Non-pigmented ciliary epithelial cell (primary cell): ENCODE results near the gene MRPL52.
"Not testable (repeated sequence)": the region's sequence is repeated elsewhere in the genome, so short reads cannot be mapped to it uniquely, and the experiment has no call there.

Source experiments
- DNase-seq: peaks from one replicate; pipeline ENCODE4 v3.0.0-alpha.2; 2010; ENCODE audit warnings: low read depth

The MRPL52 gene

DNA sequence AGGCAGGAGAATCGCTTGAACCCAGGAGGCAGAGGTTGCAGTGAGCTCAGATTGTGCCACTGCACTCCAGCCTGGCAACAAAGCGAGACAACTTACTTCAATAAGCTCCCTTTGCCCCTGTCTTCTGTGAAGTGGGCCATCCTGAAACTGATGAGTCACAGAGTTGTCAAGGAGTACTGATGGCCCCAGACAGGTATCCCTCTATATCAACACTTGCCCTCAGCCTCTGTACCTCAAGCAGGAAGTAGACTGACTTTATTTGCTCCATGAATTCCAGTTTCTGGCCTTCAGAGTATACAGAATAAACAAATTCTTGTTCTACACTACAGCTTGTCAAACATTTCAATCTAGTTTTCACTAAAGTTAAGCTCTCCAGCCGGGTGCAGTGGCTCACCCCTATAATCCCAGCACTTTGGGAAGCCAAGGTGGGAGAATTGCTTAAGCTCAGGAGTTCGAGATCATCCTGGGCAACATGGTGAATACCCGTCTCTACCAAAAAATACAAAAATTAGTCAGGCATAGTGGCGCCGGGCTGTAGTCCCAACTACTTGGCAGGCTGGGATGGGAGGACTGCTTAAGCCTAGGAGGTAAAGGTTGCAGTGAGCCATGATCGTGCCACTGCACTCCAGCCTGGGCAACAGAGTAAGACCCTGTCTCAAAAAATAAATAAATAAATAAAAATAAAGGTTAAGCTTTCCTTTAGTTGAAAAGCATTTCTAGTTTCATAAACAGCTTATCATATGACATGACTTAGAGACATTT, 25.5 kb downstream of the MRPL52 start:
- DNase-seq = no peak

DNA sequence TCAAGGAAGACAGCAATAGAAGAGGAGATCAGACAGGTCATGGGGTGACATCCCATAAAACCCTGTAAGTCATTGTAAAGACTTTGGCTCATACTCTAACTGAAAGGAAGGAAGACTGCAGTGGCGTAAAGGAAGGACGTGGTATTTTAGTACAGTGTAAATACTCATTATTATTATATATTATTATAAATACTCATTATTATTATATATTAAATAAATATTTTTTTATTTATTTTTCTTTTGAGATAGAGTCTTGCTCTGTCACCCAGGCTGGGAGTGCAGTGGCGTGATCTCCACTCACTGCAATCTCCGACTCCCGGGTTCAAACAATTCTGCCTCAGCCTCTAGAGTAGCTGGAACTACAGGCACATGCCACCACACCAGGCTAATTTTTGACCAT, 26.7 kb downstream of the MRPL52 start:
- DNase-seq = no peak

DNA sequence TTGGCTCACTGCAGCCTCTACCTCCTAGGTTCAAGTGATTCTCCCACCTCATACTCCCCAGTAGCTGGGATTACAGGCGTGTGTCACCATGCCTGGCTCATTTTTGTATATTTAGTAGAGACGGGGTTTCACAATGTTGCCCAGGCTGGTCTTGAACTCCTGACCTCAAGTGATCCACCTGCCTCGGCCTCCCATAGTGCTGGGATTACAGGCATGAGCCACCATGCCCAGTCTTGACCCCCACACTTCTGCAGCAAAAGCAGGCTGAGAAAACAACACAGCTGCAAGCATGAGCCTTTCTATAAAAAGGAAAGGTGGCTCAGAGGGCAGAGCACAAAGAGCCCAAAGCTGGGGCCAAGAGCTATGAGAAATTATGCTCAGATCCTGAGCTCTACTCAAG, 30.7 kb downstream of the MRPL52 start:
- not testable (repeated sequence) for DNase-seq

DNA sequence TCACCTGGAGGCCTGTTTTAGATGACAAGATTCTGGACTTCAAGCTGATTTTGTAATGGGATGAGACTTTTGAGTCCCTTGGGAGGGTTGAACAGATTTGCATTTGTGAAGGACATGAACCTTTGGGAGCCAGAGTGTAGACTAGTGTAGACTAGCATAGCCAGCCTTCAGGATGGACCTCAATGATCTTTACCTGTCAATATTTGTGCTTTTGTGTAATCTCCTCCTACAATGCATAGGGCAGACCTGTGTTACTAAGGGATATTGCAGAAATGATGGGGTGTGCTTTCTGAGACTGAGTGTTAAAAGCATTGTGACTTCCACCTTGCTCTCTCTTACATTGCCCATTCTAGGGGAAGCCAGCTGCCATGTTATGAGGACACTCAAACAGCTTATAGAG, 32.0 kb downstream of the MRPL52 start:
- DNase-seq = no peak

DNA sequence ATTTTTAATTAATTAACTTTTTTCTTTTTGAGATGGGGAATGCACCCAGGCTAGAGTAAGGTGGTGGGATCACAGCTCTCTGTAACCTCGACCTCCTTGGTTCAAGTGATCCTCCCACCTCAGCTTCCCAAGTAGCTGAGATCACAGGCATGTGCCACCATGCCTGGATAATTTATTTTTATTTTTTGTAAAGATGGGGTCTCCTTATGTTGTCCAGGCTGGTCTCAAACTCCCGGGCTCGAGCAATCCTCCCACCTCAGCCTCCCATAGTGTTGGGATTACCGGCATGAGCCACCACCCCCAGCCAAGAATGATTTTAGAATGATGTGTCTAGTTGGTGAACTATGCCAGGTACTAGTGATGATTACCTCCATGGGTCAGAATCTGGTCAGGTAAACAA, 35.3 kb downstream of the MRPL52 start:
- DNase-seq = no peak

DNA sequence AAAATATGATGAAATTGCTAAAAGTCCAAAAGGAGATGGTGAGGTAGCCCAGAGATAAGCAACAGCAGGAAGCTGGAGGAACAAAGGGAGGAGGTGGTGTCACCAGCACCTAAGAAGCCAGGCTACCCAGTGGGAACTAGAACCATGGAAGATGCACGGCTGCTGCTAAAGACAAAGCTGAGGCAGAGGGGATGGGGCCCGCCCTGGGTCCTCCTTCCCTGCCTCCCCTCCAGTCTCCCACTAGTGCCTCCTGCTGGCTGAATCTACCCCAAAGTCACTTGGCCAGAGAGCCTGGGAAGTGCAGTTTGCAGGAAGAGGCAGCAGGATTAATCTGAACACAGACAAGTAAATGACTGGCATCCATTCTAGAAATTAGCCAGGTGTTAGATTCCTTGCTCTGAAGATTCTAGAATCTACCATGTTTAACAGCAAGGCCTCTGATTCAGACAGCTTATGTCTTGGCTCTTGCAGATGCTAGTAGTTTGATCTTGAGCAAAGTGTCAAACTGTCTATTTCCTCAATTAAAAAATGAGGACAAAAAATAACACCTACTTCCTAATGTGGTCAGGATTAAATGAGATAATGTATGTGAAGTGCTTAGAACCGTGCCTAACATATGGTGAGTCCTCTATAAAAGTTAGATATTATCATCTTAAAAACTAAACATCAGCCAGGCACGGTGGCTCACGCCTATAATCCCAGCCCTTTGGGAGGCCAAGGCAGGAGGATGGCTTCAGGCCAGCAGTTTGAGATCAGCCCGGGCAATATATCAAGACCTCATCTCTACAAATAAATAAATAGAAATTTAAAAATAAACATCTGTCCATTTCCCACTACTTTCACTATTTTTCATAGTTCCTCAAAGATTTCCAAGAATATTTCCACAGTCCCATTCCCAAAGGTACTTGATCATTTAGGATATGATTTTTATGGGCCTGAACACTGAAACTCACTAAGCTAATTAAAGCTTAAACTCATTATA, 36.0 kb downstream of the MRPL52 start:
- no peak for DNase-seq

DNA sequence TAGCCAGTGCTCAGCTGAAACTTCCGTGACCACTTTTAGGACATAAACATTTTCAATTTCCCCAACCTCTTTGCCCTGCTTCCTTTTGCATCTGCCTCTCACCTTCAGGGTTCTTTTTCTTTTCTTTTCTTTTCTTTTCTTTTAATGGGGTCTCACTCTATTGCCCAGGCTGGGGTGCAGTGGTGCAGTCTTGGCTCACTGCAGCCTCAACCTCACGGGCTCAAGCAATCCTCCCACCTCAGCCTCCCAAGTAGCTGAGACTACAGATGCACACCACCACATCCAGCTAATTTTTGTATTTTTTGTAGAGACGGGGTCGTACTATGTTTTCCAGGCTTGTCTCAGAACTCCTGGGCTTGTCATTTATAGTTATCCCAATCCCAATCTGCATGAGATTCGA, 37.2 kb downstream of the MRPL52 start:
- DNase-seq = no peak

DNA sequence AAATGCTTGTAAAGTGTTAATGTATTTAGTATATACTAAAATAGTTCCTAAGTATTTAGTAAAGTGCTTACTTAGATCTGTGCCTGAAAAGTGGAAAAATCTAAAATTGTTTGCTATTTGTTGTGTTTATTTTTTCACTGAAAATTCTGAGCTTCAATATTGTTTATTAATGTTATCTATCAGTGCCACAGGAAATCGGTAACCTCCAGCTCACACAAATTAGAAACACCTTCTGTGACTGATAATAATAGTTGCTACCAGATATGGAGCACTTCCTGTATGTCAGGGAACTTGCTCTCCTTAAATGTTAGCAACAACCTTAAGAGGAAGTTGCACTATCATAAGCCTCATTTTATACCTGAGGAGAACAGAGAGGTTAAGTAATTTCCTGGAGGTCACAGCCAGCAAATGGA, 41.1 kb downstream of the MRPL52 start:
- DNase-seq = no peak

DNA sequence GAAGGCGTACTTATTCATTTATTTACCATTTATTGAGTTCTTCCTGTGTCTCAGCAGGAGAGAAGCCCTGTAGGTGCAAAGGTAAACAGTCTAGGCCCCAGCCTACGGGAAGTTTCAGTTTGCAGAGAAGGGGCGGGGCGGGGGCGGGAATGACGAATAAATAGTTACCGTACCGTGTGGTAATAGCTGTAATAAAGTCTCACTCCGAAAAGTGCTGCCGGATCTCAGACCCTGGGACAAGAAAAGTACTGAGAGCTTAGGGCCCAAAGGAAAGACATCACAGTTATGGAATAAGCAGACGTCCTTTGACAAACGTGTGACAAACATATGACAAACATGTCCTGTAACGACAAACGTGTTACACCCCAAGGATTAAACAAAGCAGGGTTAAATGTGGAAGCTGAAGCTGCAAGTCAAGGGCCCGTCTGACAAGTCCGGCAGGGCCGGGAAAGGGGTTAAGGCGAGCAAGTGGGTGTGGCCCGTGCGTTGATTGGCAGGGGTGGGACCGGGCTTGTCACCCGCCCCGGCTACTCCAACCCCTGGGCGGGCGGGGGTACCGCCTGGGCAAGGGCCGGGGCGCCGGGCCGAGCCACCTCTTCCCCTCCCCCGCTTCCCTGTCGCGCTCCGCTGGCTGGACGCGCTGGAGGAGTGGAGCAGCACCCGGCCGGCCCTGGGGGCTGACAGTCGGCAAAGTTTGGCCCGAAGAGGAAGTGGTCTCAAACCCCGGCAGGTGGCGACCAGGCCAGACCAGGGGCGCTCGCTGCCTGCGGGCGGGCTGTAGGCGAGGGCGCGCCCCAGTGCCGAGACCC, 41.7 kb downstream of the MRPL52 start, which contains the start of gene LRP10:
LRP10 (plus strand) TSS at position 517 of the 809 bp plus-strand sequence. CDS start 564 bp downstream, outside the sequence.
- DNase-seq = no peak

DNA sequence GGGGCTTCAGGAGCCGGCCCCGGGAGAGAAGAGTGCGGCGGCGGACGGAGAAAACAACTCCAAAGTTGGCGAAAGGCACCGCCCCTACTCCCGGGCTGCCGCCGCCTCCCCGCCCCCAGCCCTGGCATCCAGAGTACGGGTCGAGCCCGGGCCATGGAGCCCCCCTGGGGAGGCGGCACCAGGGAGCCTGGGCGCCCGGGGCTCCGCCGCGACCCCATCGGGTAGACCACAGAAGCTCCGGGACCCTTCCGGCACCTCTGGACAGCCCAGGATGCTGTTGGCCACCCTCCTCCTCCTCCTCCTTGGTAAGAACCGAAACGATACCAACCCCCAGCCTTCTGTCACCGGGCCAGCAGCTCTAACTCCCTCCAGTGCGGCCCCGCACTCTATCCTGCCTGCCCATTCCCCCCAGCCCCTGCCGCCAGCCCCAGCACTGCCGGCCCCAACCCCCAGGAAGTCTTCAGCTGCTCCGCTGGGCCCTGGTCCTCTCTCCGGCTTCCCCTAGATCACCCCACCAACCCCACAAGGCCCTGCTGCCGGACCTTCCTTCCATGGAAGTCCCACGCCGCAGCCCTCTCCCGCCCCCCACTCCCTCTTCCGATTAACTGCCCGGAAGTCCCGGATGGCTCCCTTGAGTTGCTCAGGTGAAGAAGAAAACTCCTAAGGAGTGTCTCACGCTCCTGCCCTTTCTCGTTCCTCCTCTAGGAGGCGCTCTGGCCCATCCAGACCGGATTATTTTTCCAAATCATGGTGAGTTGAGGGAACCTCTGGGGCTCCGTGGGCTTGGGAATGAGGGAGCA, 42.5 kb downstream of the MRPL52 start:
- DNase-seq = no peak

DNA sequence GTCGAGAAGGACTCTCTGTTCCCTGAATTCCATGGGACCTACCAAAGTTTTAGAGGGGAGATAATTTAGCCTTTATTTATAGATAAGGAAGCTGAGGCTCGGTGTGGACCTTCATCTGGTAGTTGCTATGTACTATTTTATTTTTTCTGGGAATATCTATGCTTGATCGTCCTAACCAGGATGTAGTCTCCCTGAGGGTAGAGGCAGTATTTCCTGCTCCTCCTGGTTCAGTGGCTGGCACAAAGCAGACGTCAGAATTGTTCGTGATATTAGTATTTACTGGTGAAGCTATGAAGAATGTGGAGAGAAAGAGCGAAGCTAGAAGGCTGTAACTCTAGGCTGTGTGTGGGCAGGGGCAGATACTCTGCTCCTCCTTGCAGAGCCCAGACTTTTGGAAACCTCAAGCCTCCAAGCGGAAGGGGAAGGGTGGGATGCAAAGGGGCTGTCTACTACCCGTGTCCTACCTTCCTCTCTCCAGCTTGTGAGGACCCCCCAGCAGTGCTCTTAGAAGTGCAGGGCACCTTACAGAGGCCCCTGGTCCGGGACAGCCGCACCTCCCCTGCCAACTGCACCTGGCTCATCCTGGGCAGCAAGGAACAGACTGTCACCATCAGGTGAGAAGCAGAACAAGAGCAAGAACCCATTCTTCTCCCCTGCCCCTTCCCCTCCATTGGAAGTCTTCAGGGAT, 43.3 kb downstream of the MRPL52 start:
- no peak for DNase-seq

DNA sequence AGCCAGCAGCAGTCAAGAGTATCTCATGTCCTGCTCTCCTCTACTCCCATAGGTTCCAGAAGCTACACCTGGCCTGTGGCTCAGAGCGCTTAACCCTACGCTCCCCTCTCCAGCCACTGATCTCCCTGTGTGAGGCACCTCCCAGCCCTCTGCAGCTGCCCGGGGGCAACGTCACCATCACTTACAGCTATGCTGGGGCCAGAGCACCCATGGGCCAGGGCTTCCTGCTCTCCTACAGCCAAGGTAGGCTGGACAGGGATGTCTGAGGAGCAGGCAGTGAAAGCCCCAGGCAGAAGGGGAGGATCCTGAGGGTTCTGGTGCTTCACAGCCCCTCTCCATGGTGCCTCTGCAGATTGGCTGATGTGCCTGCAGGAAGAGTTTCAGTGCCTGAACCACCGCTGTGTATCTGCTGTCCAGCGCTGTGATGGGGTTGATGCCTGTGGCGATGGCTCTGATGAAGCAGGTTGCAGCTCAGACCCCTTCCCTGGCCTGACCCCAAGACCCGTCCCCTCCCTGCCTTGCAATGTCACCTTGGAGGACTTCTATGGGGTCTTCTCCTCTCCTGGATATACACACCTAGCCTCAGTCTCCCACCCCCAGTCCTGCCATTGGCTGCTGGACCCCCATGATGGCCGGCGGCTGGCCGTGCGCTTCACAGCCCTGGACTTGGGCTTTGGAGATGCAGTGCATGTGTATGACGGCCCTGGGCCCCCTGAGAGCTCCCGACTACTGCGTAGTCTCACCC, 45.5 kb downstream of the MRPL52 start:
- DNase-seq = no peak

DNA sequence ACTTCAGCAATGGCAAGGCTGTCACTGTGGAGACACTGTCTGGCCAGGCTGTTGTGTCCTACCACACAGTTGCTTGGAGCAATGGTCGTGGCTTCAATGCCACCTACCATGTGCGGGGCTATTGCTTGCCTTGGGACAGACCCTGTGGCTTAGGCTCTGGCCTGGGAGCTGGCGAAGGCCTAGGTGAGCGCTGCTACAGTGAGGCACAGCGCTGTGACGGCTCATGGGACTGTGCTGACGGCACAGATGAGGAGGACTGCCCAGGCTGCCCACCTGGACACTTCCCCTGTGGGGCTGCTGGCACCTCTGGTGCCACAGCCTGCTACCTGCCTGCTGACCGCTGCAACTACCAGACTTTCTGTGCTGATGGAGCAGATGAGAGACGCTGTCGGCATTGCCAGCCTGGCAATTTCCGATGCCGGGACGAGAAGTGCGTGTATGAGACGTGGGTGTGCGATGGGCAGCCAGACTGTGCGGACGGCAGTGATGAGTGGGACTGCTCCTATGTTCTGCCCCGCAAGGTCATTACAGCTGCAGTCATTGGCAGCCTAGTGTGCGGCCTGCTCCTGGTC, 46.1 kb downstream of the MRPL52 start:
- no peak for DNase-seq

DNA sequence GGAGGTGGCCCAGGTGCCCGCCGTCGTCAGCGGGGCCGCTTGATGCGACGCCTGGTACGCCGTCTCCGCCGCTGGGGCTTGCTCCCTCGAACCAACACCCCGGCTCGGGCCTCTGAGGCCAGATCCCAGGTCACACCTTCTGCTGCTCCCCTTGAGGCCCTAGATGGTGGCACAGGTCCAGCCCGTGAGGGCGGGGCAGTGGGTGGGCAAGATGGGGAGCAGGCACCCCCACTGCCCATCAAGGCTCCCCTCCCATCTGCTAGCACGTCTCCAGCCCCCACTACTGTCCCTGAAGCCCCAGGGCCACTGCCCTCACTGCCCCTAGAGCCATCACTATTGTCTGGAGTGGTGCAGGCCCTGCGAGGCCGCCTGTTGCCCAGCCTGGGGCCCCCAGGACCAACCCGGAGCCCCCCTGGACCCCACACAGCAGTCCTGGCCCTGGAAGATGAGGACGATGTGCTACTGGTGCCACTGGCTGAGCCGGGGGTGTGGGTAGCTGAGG, 47.4 kb downstream of the MRPL52 start:
- no peak for DNase-seq

DNA sequence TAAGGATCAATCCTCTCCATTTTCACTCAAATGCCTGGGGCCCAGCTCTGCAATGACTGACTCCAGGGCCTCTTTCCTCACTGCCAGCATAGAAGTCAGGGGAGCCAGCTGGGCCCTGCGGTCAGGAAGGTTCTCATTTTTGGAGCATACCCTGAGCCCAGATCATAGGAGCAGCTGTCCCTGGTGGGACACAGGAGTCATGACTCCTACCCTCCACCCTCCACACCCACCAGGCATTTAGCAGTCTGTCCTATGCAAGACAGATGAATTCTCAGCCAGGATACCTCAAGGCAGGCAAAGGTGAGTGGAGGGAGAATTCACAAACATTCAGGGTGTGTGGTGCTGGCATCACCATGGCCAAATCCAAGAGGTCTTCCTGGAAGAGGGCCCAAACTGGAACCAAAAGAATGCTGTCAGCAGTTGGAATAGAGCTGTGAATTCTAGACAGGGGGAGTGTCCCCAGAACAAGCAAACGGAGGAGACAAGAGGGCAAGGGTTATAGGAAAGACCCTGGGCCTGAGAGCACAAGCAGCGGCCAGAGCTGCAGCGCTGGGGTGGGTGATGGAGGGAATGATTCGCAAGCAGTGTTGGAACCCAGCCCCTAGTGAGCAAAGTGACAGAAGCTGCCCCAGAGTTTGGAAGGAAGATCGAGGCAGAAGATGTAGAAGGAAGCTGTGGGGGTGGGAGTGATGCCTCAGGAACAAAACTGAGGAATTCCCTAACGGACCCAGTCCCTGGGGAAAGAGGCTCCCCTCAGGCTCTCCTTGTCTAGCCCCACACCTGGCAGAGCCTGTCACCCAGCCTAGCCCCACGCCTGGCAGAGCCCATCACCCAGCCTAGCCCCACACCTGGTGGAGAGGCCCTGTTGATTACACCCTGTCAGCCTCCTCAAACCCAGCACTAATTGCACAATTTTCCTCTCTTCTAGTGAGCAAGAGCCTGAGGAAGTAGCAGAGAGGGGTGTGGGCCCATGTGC, 48.9 kb downstream of the MRPL52 start:
- no peak for DNase-seq

DNA sequence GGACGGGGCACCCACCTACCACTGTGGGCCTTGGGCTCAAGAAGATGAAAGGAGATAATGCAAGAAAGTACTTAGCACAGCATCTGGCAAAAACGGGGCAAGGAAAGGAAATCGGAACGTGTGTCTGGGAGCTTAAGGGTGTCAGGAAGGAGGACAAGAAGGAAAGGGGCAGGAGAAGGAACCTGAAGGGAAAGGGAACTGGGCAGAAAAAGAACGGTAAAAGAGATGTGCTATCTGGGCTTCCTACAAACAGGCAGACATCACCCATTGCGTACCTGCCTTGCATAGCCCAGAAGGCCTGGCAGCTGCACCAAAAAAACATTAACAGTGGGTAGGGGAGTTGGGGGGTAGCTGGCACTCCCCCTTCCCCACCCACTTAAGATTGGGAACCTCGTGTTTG, 52.4 kb downstream of the MRPL52 start:
- DNase-seq = no peak

DNA sequence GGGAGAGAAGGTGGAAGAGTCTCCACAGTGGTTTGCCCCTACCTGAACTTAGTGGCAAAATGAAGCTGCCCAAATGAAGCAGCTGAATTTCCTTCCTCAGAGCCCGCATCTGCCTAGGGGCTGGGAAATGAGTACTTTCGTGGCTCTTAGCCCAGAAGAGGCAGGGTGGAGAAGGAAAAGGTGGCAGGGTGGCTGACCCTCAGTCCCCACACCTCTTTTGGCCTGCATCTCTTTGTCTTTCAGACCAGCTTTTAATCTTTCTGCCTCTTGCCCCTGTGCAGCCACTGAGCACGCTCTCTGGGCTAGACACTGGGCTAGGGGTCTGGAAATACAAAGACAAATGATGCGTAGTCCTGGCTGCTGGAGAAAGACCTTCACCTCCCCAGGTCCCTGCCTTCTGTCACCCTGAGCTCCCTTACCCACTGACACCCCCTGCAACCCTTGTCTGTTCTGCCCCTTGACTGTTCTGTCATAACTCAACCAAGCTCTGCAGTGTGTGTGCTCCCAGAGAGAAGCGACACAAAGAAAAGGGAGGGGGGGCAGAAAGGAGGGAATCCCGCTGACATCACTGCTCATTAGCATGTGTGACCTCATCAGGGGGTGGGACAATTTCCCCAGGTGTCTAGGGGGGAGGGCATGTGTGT, 53.0 kb downstream of the MRPL52 start:
- no peak for DNase-seq
